Panc1 (cell line): ENCODE measurements around the gene LINGO3.

Experiments
- SIN3A ChIP-seq: IDR thresholded peaks from 2 replicates; pipeline ENCODE4 v1.6.1; 2012; ENCODE audit warnings: low read depth, mild to moderate bottlenecking, low read length, moderate library complexity, borderline replicate concordance; ENCODE audit not compliant: insufficient read depth
- TF ChIP-seq, protein P1 (sequence below): fragments of 450-650 bp; IDR thresholded peaks from 2 replicates; pipeline ENCODE4 v1.5.1; 2017; ENCODE audit warnings: mild to moderate bottlenecking
- TF ChIP-seq, protein P2 (sequence below), 2 experiments: IDR thresholded peaks; 2 replicates each; pipeline ENCODE4 v1.6.1; 2011 to 2012; ENCODE audit warnings: low read depth in 2 of 2, control low read depth in 1 of 2, low read length in 1 of 2, mild to moderate bottlenecking in 1 of 2, moderate library complexity in 1 of 2; ENCODE audit not compliant: insufficient read depth in 1 of 2

DNA sequence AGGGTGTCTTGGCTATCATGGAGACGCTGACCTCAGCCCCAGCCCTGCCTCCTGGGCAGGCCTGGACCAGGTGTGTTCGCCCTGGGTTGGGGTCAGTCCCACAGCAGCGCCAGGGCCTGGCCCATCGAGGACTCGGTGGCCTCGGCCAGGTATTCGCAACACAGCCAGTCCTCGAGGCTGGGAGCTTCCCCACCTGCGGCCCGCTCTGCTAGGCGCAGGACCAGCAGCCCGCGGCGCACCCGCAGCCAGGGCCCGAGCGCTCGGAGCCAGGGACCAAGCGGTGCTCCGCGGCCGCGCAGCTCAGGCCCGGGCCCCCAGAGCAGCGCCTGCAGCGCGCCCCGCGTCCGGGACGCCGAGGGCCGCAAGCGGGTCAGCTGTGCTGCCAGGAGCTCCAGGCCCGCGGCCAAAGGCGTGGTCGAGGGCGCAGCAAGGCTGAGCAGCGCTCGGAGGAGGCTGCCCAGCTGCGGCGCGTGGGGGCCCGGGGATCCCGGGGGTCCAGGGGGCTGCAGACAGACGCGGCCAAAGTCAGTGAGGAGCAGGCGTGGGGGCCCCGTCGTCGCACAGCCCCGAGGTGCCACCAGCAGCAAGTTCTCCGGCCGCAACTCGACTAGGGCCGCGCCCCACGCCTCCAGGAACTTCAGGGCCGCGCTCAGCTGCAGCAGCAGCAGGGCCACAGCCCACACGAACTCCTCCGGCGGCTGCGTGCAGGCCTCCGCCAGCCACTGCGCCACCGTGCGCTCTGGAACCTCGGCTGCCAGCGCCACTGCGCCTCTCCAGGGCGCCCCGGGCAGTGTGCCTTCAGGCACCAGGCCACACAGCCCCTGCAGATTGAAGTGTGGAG, 32.1 kb downstream of the LINGO3 start:
- TF ChIP-seq, protein P1, sequence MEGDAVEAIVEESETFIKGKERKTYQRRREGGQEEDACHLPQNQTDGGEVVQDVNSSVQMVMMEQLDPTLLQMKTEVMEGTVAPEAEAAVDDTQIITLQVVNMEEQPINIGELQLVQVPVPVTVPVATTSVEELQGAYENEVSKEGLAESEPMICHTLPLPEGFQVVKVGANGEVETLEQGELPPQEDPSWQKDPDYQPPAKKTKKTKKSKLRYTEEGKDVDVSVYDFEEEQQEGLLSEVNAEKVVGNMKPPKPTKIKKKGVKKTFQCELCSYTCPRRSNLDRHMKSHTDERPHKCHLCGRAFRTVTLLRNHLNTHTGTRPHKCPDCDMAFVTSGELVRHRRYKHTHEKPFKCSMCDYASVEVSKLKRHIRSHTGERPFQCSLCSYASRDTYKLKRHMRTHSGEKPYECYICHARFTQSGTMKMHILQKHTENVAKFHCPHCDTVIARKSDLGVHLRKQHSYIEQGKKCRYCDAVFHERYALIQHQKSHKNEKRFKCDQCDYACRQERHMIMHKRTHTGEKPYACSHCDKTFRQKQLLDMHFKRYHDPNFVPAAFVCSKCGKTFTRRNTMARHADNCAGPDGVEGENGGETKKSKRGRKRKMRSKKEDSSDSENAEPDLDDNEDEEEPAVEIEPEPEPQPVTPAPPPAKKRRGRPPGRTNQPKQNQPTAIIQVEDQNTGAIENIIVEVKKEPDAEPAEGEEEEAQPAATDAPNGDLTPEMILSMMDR: no peak
- TF ChIP-seq, protein P2, sequence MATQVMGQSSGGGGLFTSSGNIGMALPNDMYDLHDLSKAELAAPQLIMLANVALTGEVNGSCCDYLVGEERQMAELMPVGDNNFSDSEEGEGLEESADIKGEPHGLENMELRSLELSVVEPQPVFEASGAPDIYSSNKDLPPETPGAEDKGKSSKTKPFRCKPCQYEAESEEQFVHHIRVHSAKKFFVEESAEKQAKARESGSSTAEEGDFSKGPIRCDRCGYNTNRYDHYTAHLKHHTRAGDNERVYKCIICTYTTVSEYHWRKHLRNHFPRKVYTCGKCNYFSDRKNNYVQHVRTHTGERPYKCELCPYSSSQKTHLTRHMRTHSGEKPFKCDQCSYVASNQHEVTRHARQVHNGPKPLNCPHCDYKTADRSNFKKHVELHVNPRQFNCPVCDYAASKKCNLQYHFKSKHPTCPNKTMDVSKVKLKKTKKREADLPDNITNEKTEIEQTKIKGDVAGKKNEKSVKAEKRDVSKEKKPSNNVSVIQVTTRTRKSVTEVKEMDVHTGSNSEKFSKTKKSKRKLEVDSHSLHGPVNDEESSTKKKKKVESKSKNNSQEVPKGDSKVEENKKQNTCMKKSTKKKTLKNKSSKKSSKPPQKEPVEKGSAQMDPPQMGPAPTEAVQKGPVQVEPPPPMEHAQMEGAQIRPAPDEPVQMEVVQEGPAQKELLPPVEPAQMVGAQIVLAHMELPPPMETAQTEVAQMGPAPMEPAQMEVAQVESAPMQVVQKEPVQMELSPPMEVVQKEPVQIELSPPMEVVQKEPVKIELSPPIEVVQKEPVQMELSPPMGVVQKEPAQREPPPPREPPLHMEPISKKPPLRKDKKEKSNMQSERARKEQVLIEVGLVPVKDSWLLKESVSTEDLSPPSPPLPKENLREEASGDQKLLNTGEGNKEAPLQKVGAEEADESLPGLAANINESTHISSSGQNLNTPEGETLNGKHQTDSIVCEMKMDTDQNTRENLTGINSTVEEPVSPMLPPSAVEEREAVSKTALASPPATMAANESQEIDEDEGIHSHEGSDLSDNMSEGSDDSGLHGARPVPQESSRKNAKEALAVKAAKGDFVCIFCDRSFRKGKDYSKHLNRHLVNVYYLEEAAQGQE (IDR thresholded peaks at IDR 0.05; ENCODE audit: insufficient read depth in 1 of 2, low read depth in 2 of 2, low read length in 1 of 2): no peak
- TF ChIP-seq SIN3A: no peak
